Keratinocyte (primary cell): ENCODE data around the gene ATG9A. TPM values are rescaled to one million over a fixed set of nuclear protein-coding genes. Genes with fewer than 3 reads are reported as not detected.

Experiments
- DNase-seq: peaks from one replicate; pipeline ENCODE4 v3.0.0-alpha.2; 2011; ENCODE audit warnings: low read depth, missing footprints, low spot score
- FAIRE-seq: peaks from 2 replicates; lab custom pipeline; 2011; peaks lifted over from hg19 to GRCh38; lab: Jason Lieb, UNC
- H2AFZ ChIP-seq: 2 replicates; pipeline ENCODE4 v1.6.0; 2012; ENCODE audit warnings: low read length, control low read depth, inconsistent platforms; ENCODE audit not compliant: control insufficient read depth
- H3K27ac ChIP-seq: 2 replicates; pipeline ENCODE4 v1.5.1; 2011; ENCODE audit warnings: low read length; ENCODE audit not compliant: control insufficient read depth, insufficient read depth
- H3K27me3 ChIP-seq: 3 replicates; pipeline ENCODE4 v1.6.0; 2011; ENCODE audit warnings: low read length; ENCODE audit not compliant: control insufficient read depth, insufficient read depth; ENCODE audit errors: extremely low read depth
- H3K36me3 ChIP-seq, 2 experiments: 2 replicates in 1 of 2; 3 replicates in 1 of 2; pipeline ENCODE4 v1.5.1; 2011; ENCODE audit warnings: low read length in 2 of 2, mild to moderate bottlenecking in 1 of 2; ENCODE audit not compliant: control insufficient read depth in 2 of 2, insufficient read depth in 2 of 2; ENCODE audit errors: extremely low read depth in 1 of 2
- H3K4me1 ChIP-seq: 3 replicates; pipeline ENCODE4 v1.5.1; 2011; ENCODE audit warnings: low read length; ENCODE audit not compliant: control insufficient read depth, insufficient read depth; ENCODE audit errors: extremely low read depth
- H3K4me2 ChIP-seq: 3 replicates; pipeline ENCODE4 v1.6.0; 2011; ENCODE audit warnings: low read depth, low read length; ENCODE audit not compliant: control insufficient read depth, insufficient read depth; ENCODE audit errors: extremely low read depth
- H3K4me3 ChIP-seq, 3 experiments: fragments of 200-600 bp in 1 of 3; sonication (generic) in 1 of 3; 2 replicates in 2 of 3; 3 replicates in 1 of 3; pipeline ENCODE4 v1.5.1; 2011 to 2016; ENCODE audit warnings: low read length in 3 of 3, mild to moderate bottlenecking in 3 of 3, control low read depth in 2 of 3, inconsistent platforms in 1 of 3, low read depth in 1 of 3, mixed read lengths in 1 of 3, mixed run types in 1 of 3, moderate library complexity in 1 of 3; ENCODE audit not compliant: control insufficient read depth in 2 of 3, insufficient read depth in 2 of 3; ENCODE audit errors: extremely low read depth in 1 of 3
- H3K79me2 ChIP-seq: 2 replicates; pipeline ENCODE4 v1.6.0; 2012; ENCODE audit warnings: low read length; ENCODE audit not compliant: control insufficient read depth, insufficient read depth
- H3K9ac ChIP-seq: 3 replicates; pipeline ENCODE4 v1.6.0; 2011; ENCODE audit warnings: low read length; ENCODE audit not compliant: control insufficient read depth, insufficient read depth; ENCODE audit errors: extremely low read depth
- H3K9me1 ChIP-seq: 3 replicates; pipeline ENCODE4 v1.6.0; 2011; ENCODE audit warnings: low read length; ENCODE audit not compliant: control insufficient read depth, insufficient read depth; ENCODE audit errors: extremely low read depth
- H3K9me3 ChIP-seq: 2 replicates; pipeline ENCODE4 v1.5.1; 2012; ENCODE audit warnings: low read depth, low read length; ENCODE audit not compliant: control insufficient read depth
- H4K20me1 ChIP-seq: 3 replicates; pipeline ENCODE4 v1.6.0; 2011; ENCODE audit warnings: low read length; ENCODE audit not compliant: control insufficient read depth, insufficient read depth; ENCODE audit errors: extremely low read depth
- EZH2 ChIP-seq: IDR thresholded peaks from one replicate; pipeline ENCODE4 v1.6.1; 2012; ENCODE audit warnings: inconsistent platforms, mild to moderate bottlenecking, low read length, moderate library complexity
- dilution Hi-C: fragments of 300-500 bp; cut with MboI; formaldehyde crosslinking; loops from one replicate; pipeline ENCODE4 v1.7.0; 2020; ENCODE audit warnings: low sequenced_read_pairs; ENCODE audit not compliant: extremely low pct_ligation_motif_present
- polyA plus RNA-seq, 5 experiments: library from polyadenylated mRNA; depleted of rRNA in 3 of 5; stranded (reverse) in 3 of 5; stranded (forward) in 1 of 5; unstranded in 1 of 5; fragments of >200 nt; gene quantifications; 1 replicate in 1 of 5; 2 replicates in 3 of 5; 3 replicates in 1 of 5; pipeline versions ENCODE4 v1.2.1 to v1.2.3, GENCODE V29; 2011 to 2012; ENCODE audit warnings: missing spikeins in 2 of 5, low read depth in 1 of 5, low replicate concordance in 1 of 5
- TF ChIP-seq, protein P1 (sequence below), 3 experiments: IDR thresholded peaks in 1 of 3; conservative IDR thresholded peaks in 1 of 3; optimal IDR thresholded peaks in 1 of 3; 2 replicates in 2 of 3; 3 replicates in 1 of 3; pipeline versions ENCODE3 to v1.5.1; 2011; ENCODE audit warnings: low read length in 3 of 3, mild to moderate bottlenecking in 3 of 3, moderate library complexity in 2 of 3, control low read depth in 1 of 3, inconsistent platforms in 1 of 3; ENCODE audit not compliant: insufficient read depth in 2 of 3; ENCODE audit errors: extremely low read depth in 1 of 3

Gene ATG9A
- polyA plus RNA-seq, 1 donor (not counting 4 experiments of a cell fraction or from before 2014, with no cell fraction given) = 58.8 TPM

DNA sequence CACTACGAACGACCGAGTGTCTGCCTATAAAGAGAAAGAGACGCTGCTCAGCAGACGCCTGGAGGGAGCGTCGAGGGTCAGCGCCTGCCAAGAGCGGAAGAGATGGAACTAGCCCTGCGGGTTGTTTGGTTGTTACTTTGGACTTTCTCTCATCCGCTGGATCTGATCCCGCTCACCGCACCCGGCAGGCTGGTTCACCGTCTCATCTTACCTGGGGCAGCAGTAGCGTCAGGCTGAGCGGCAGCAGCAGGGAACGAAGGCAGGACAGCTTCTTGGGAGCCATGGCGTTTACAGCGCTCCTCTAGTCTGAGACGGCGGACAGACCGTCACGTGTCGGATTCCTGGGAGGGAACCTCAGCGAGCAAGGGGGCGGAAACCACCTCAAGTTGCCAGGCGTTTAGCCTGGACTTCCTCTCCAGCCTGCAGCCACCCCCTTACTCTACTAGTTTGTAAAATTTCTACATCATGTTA lies 13.9 kb upstream of the ATG9A start:
- H4K20me1 ChIP-seq = no peaks in the 10 kb centered on the region
- peak overlapping the region; percentile 93 for H2AFZ ChIP-seq
- no peaks in the 10 kb centered on the region for H3K27me3 ChIP-seq
- peaks cover 26% of the 10 kb centered on the region for H3K79me2 ChIP-seq
- no peaks in the 10 kb centered on the region for H3K9me3 ChIP-seq
- peak overlapping the region; percentile 9 for H3K9ac ChIP-seq
- H3K36me3 ChIP-seq = peaks cover 10 to 28% of the 10 kb centered on the region in 2 experiments
- H3K4me1 ChIP-seq = peaks cover 27% of the 10 kb centered on the region
- no peak for TF ChIP-seq EZH2
- TF ChIP-seq, protein P1, sequence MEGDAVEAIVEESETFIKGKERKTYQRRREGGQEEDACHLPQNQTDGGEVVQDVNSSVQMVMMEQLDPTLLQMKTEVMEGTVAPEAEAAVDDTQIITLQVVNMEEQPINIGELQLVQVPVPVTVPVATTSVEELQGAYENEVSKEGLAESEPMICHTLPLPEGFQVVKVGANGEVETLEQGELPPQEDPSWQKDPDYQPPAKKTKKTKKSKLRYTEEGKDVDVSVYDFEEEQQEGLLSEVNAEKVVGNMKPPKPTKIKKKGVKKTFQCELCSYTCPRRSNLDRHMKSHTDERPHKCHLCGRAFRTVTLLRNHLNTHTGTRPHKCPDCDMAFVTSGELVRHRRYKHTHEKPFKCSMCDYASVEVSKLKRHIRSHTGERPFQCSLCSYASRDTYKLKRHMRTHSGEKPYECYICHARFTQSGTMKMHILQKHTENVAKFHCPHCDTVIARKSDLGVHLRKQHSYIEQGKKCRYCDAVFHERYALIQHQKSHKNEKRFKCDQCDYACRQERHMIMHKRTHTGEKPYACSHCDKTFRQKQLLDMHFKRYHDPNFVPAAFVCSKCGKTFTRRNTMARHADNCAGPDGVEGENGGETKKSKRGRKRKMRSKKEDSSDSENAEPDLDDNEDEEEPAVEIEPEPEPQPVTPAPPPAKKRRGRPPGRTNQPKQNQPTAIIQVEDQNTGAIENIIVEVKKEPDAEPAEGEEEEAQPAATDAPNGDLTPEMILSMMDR (optimal IDR thresholded peaks at IDR 0.05 in 1 of 3, IDR thresholded peaks at IDR 0.05 in 1 of 3, conservative IDR thresholded peaks at IDR 0.05 in 1 of 3; ENCODE audit: extremely low read depth in 1 of 3, insufficient read depth in 2 of 3, low read length in 3 of 3) = no peak
- no peak for DNase-seq
- H3K4me3 ChIP-seq = no peak overlapping the region
- H3K4me2 ChIP-seq = peak overlapping the region; percentile 39
- dilution Hi-C loops = no loop called here
- no peak overlapping the region for H3K27ac ChIP-seq
- no peaks in the 10 kb centered on the region for H3K9me1 ChIP-seq
- FAIRE-seq = no peak

DNA sequence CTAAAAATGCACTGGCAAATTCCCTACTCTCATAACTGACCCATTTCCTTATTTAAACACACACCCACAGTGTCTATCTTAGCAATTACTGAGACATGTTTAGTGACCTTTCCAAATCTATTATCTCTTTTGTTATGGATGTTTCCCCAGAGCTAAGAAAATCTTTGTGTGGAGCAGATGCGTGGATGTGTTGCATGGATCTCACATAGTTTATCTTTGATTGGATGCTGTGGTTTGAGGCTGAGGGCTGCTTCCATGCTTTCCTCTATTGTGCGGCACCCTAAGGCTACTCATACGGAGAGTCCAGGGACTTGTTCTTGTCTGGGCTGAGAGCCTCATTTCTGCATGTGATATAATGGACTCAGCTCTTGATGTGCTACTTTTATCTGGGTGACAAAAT lies 4.9 kb upstream of the ATG9A start:
- no peak for FAIRE-seq
- peaks cover 39 to 61% of the 10 kb centered on the region in 2 experiments for H3K36me3 ChIP-seq
- H3K4me3 ChIP-seq = no peak overlapping the region
- no peak for TF ChIP-seq EZH2
- TF ChIP-seq, protein P1 (optimal IDR thresholded peaks at IDR 0.05 in 1 of 3, IDR thresholded peaks at IDR 0.05 in 1 of 3, conservative IDR thresholded peaks at IDR 0.05 in 1 of 3; ENCODE audit: extremely low read depth in 1 of 3, insufficient read depth in 2 of 3, low read length in 3 of 3) = no peak
- no peaks in the 10 kb centered on the region for H3K9me1 ChIP-seq
- dilution Hi-C loops = no loop called here
- no peak overlapping the region for H3K27ac ChIP-seq
- H4K20me1 ChIP-seq = no peaks in the 10 kb centered on the region
- no peak overlapping the region for H3K4me2 ChIP-seq
- no peak overlapping the region for H2AFZ ChIP-seq
- no peaks in the 10 kb centered on the region for H3K9me3 ChIP-seq
- no peaks in the 10 kb centered on the region for H3K27me3 ChIP-seq
- peaks cover 4% of the 10 kb centered on the region for H3K4me1 ChIP-seq
- no peak overlapping the region for H3K9ac ChIP-seq
- no peak for DNase-seq
- peaks cover 11% of the 10 kb centered on the region for H3K79me2 ChIP-seq
